Neural progenitor cell (in vitro differentiated cells): ENCODE data around the gene TSHZ2. TPM values are rescaled to one million over a fixed set of nuclear protein-coding genes. Genes with fewer than 3 reads are reported as not detected.
"Not testable (repeated sequence)": the region's sequence is repeated elsewhere in the genome, so short reads cannot be mapped to it uniquely, and the experiment has no call there.

Experiments used
- DNase-seq: peaks from one replicate; pipeline ENCODE4 v3.0.0-alpha.2; 2016; ENCODE audit warnings: low spot score
- H2AFZ ChIP-seq: fragments of 200-600 bp; sonication (generic); replicated peaks from 2 replicates; pipeline ENCODE4 v1.6.1; 2016; ENCODE audit warnings: antibody characterized with exemption
- H3F3A ChIP-seq: fragments of 200-600 bp; sonication (generic); 2 replicates; pipeline ENCODE4 v1.6.1; 2016; ENCODE audit warnings: antibody characterized with exemption, low read depth
- H3K27ac ChIP-seq: fragments of 200-600 bp; sonication (generic); 2 replicates; pipeline ENCODE4 v1.5.1; 2016; ENCODE audit warnings: mild to moderate bottlenecking
- H3K27me3 ChIP-seq: fragments of 200-600 bp; sonication (generic); 2 replicates; pipeline ENCODE4 v1.6.1; 2016; ENCODE audit warnings: mild to moderate bottlenecking, moderate library complexity
- H3K36me3 ChIP-seq: fragments of 200-600 bp; sonication (generic); 2 replicates; pipeline ENCODE4 v1.5.1; 2016
- H3K4me1 ChIP-seq: fragments of 200-600 bp; sonication (generic); 2 replicates; pipeline ENCODE4 v1.6.1; 2016; ENCODE audit warnings: mixed run types
- H3K4me2 ChIP-seq: fragments of 200-600 bp; sonication (generic); 2 replicates; pipeline ENCODE4 v1.6.1; 2016
- H3K4me3 ChIP-seq: fragments of 200-600 bp; sonication (generic); 2 replicates; pipeline ENCODE4 v1.5.1; 2016
- H3K79me2 ChIP-seq: fragments of 200-600 bp; sonication (generic); 2 replicates; pipeline ENCODE4 v1.6.1; 2016; ENCODE audit warnings: low read depth
- H3K9ac ChIP-seq: fragments of 200-600 bp; sonication (generic); 2 replicates; pipeline ENCODE4 v1.6.1; 2016
- H3K9me3 ChIP-seq: fragments of 200-600 bp; sonication (generic); 2 replicates; pipeline ENCODE4 v1.5.1; 2016; ENCODE audit warnings: low read depth
- H4K20me1 ChIP-seq: fragments of 200-600 bp; sonication (generic); 2 replicates; pipeline ENCODE4 v1.6.1; 2016; ENCODE audit warnings: low read depth
- H3K27ac Mint-ChIP-seq: 3 replicates; pipeline ENCODE4 v1.8.0; 2021; ENCODE audit warnings: mixed read lengths
- H3K27me3 Mint-ChIP-seq: 2 replicates; pipeline ENCODE4 v1.8.0; 2022; ENCODE audit warnings: low read depth, mild to moderate bottlenecking, inconsistent platforms, moderate library complexity, mixed read lengths; ENCODE audit not compliant: insufficient read depth
- H3K36me3 Mint-ChIP-seq: 3 replicates; pipeline ENCODE4 v1.8.0; 2021; ENCODE audit warnings: mixed read lengths
- H3K4me1 Mint-ChIP-seq: 3 replicates; pipeline ENCODE4 v1.8.0; 2021; ENCODE audit warnings: mixed read lengths
- H3K4me3 Mint-ChIP-seq: 3 replicates; pipeline ENCODE4 v1.8.0; 2021; ENCODE audit warnings: mild to moderate bottlenecking, moderate library complexity, mixed read lengths
- H3K9me3 Mint-ChIP-seq: 3 replicates; pipeline ENCODE4 v1.8.0; 2020; ENCODE audit warnings: mixed read lengths
- EZH2 ChIP-seq: fragments of 200-600 bp; sonication (generic); IDR thresholded peaks from 2 replicates; pipeline ENCODE4 v1.6.1; 2017; ENCODE audit warnings: antibody characterized with exemption, mild to moderate bottlenecking, moderate library complexity
- EZH2phosphoT487 ChIP-seq: fragments of 200-600 bp; sonication (generic); IDR thresholded peaks from 2 replicates; pipeline ENCODE4 v1.6.1; 2017; ENCODE audit warnings: antibody characterized with exemption
- total RNA-seq: library from RNA; depleted of rRNA; stranded (reverse); fragments of >200 nt; gene quantifications from 2 replicates; pipeline ENCODE4 v1.2.3, GENCODE V29; 2015; ENCODE audit warnings: low replicate concordance
- TF ChIP-seq, protein P1 (sequence below): fragments of 200-600 bp; sonication (generic); IDR thresholded peaks from 2 replicates; pipeline ENCODE4 v1.5.1; 2017; ENCODE audit warnings: antibody characterized with exemption, mild to moderate bottlenecking

Gene TSHZ2
- total RNA-seq, 1 donor from 2014 or later = 1.8 TPM

DNA sequence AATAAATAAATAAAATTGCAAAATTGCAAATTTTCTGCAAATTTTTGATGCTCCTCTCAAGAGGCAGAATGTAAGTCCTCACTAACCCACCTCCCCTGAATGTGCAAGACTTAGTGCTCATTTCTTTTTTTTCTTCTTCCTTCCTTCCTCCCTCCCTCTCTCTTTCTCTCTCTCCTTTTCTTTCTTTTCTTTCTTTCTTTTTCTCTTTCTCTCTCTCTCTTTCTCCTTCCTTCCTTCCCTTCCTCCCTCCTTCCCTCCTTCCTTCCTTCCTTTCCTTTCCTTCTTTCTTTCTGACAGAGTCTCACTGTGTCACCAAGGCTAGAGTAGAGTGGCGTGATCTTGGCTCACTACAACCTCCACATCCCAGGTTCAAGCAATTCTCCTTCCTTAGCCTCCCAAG is 561.3 kb downstream of the TSHZ2 start:
- Histone ChIP-seq H3K4me3 (no peak overlapping the region), H3K9me3 (no peaks in the 10 kb centered on the region), H2AFZ (no peak overlapping the region), H3K27ac (no peak overlapping the region), H4K20me1 (no peaks in the 10 kb centered on the region), H3K36me3 (no peaks in the 10 kb centered on the region), H3K9ac (no peak overlapping the region), H3K4me2 (no peak overlapping the region), H3K79me2 (no peaks in the 10 kb centered on the region), H3K4me1 (peaks cover 6% of the 10 kb centered on the region), H3K27me3 (no peaks in the 10 kb centered on the region), H3F3A (peaks cover 9% of the 10 kb centered on the region)
- Mint-ChIP-seq H3K4me3 (no peak overlapping the region), H3K9me3 (no peaks in the 10 kb centered on the region), H3K27me3 (peaks cover 7% of the 10 kb centered on the region), H3K4me1 (peaks cover 4% of the 10 kb centered on the region), H3K36me3 (no peaks in the 10 kb centered on the region), H3K27ac (no peak overlapping the region)
- DNase-seq = no peak
- TF ChIP-seq, protein P1, sequence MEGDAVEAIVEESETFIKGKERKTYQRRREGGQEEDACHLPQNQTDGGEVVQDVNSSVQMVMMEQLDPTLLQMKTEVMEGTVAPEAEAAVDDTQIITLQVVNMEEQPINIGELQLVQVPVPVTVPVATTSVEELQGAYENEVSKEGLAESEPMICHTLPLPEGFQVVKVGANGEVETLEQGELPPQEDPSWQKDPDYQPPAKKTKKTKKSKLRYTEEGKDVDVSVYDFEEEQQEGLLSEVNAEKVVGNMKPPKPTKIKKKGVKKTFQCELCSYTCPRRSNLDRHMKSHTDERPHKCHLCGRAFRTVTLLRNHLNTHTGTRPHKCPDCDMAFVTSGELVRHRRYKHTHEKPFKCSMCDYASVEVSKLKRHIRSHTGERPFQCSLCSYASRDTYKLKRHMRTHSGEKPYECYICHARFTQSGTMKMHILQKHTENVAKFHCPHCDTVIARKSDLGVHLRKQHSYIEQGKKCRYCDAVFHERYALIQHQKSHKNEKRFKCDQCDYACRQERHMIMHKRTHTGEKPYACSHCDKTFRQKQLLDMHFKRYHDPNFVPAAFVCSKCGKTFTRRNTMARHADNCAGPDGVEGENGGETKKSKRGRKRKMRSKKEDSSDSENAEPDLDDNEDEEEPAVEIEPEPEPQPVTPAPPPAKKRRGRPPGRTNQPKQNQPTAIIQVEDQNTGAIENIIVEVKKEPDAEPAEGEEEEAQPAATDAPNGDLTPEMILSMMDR = no peak
- no peak for TF ChIP-seq EZH2phosphoT487
- no peak for TF ChIP-seq EZH2

DNA sequence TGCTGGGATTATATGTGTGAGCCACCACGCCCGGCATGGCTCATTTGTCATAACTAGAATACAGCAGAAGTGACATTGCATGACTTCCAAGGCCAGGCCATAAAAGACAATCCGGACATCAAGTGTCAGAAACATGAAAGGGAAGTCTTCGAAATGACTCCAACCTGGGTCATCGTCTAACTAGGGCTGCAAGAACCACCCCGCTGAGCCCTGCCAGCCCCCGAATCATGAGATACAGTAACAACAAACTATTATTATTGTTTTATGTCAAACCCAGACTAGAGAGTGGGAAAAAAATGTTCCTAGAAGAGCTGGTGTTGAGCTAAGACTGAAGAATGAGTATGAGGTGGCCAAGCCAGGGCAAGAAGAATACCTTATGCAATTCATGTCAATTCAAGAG is 561.9 kb downstream of the TSHZ2 start:
- Histone ChIP-seq H3K4me1 (peaks cover 6% of the 10 kb centered on the region), H3K36me3 (no peaks in the 10 kb centered on the region), H3K4me2 (no peak overlapping the region), H3K9ac (no peak overlapping the region), H3K79me2 (no peaks in the 10 kb centered on the region), H3K4me3 (no peak overlapping the region), H3K27me3 (no peaks in the 10 kb centered on the region), H4K20me1 (no peaks in the 10 kb centered on the region), H3K27ac (no peak overlapping the region), H3F3A (peaks cover 9% of the 10 kb centered on the region), H3K9me3 (no peaks in the 10 kb centered on the region), H2AFZ (no peak overlapping the region)
- Mint-ChIP-seq H3K4me1 (peaks cover 4% of the 10 kb centered on the region), H3K27ac (no peak overlapping the region), H3K9me3 (no peaks in the 10 kb centered on the region), H3K27me3 (peaks cover 5% of the 10 kb centered on the region), H3K36me3 (no peaks in the 10 kb centered on the region), H3K4me3 (no peak overlapping the region)
- TF ChIP-seq EZH2 (no peak), EZH2phosphoT487 (no peak)
- TF ChIP-seq, protein P1 = no peak
- DNase-seq = no peak

DNA sequence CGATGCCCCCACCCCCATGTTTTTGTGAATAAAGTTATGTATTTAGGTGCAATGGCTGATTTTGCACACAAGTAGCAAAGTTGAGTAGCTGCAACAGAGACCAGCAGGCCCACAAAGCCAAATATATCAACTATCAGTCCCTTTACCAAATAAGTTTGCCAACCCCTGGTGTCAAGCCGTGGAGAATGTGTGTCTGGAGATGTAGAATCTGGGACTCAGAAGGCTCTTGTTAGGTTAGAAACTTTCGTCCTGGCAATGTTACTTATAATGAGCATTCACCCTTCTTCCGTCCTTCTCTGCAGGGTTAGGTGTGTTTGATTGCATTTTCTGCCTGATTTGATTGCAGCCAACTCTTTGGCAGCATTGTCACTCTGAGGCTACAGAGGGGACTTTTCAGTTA is 563.7 kb downstream of the TSHZ2 start:
- no peak overlapping the region for H3K4me3 ChIP-seq
- TF ChIP-seq, protein P1 = no peak
- TF ChIP-seq EZH2 (no peak), EZH2phosphoT487 (no peak)
- H3K27ac Mint-ChIP-seq = no peak overlapping the region
- H4K20me1 ChIP-seq = no peaks in the 10 kb centered on the region
- no peak overlapping the region for H3K9ac ChIP-seq
- peaks cover 9% of the 10 kb centered on the region for H3F3A ChIP-seq
- H2AFZ ChIP-seq = no peak overlapping the region
- H3K36me3 Mint-ChIP-seq = no peaks in the 10 kb centered on the region
- no peak overlapping the region for H3K4me2 ChIP-seq
- DNase-seq = no peak
- H3K79me2 ChIP-seq = no peaks in the 10 kb centered on the region
- no peaks in the 10 kb centered on the region for H3K27me3 ChIP-seq
- peaks cover 7% of the 10 kb centered on the region for H3K27me3 Mint-ChIP-seq
- H3K4me3 Mint-ChIP-seq = no peak overlapping the region
- H3K9me3 Mint-ChIP-seq = no peaks in the 10 kb centered on the region
- no peaks in the 10 kb centered on the region for H3K9me3 ChIP-seq
- H3K4me1 ChIP-seq = peaks cover 6% of the 10 kb centered on the region
- peaks cover 4% of the 10 kb centered on the region for H3K4me1 Mint-ChIP-seq
- no peaks in the 10 kb centered on the region for H3K36me3 ChIP-seq
- H3K27ac ChIP-seq = peak overlapping the region; percentile 67

DNA sequence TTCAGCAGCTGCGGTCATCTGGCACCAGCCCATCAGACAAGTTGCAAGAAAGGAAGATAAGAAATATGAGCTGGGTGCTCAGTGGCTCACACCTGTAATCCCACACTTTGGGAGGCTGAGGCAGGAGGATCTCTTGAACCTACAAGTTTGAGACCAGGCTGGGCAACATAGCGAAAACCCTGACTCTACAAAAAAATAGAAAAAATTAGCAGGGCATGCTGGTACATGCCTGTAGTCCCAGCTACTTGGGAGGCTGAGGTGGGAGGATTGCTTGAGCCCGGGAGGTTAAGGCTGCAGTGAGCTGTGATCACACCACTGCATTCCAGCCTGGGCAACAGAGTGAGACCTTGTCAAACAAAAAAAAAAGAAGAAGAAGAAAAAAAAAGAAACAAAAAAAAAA is 564.2 kb downstream of the TSHZ2 start:
- not testable (repeated sequence) for H3K36me3 Mint-ChIP-seq, H3F3A ChIP-seq, H3K4me3 ChIP-seq, H3K9me3 Mint-ChIP-seq, H3K4me1 Mint-ChIP-seq, H3K9me3 ChIP-seq, H3K79me2 ChIP-seq, H3K4me3 Mint-ChIP-seq, H3K9ac ChIP-seq, H3K4me2 ChIP-seq, H3K36me3 ChIP-seq, H2AFZ ChIP-seq, H3K27me3 Mint-ChIP-seq, DNase-seq, H3K27me3 ChIP-seq, H3K4me1 ChIP-seq, H4K20me1 ChIP-seq, H3K27ac Mint-ChIP-seq
- H3K27ac ChIP-seq = peak overlapping the region; percentile 67
